C4-2B (cell line): ENCODE results near the gene AP3B2.

ENCODE experiments used
- H3K27ac ChIP-seq: fragments of 450-650 bp; 2 replicates; pipeline ENCODE4 v1.5.1; 2017
- CTCF ChIP-seq: fragments of 450-650 bp; conservative IDR thresholded peaks from 2 replicates; pipeline ENCODE4 v1.5.1; 2017; ENCODE audit warnings: mild to moderate bottlenecking
- ZFX ChIP-seq: fragments of 450-650 bp; IDR thresholded peaks from 2 replicates; pipeline ENCODE4 v1.6.1; 2017

Gene AP3B2

DNA sequence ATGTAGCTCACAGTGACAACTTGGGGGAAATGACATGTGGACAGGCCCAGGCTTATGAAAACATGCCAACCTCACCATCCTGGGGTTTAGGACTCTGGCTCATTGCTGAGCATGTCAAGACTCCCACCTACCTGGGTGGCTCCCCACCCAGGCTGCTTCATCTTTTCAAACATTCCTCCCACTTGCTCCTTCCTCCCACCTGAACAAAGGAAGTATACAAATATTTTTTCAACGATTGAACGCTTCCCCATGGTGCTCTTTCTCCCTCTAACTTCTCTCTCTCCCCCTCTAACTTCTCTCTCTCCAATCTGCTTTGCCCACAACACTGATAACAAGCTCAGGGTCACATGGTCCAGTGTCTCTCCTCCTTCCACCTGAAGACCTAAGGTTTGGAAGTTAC lies 34.8 kb downstream of the AP3B2 start:
- H3K27ac ChIP-seq, result no peak overlapping the region
- no peak for TF ChIP-seq ZFX
- TF ChIP-seq CTCF, result no peak

DNA sequence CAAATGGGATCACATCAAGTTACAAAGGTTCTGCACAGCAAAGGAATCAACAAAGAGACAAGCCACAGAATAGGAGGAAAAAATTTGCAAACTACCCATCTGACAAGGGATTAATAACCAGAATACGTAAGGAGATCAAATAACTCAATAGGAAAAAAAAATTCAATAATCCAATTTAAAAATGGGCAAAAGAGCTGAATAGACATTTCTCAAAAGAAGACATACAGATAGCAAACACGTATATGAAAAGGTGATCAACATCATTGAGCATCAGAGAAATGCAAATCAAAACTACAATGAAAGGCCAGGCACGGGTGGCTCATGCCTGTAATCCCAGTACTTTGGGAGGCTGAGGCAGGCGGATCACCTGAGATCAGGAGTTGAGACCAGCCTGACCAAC lies 39.0 kb downstream of the AP3B2 start:
- TF ChIP-seq CTCF, result no peak
- no peak for TF ChIP-seq ZFX

DNA sequence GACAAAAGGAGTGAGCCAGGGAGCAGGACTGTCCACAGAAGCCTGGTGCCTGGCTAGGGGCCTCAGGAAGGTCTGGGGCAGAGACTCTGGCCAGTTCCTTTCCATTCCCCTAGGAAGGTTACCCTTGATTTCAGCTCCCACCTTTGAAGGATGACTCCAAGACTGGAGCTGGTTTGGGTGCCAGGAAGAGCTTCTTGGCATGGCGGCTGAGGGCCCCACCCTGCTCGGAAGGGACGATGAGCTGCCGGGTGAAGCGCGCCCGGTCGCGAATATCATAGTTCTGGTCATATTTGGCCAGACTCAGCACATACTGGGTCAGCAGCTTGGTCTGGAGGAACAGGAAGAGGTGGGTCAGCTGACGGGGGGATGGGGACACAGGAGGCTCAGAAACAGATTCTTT lies 43.1 kb downstream of the AP3B2 start:
- no peak for TF ChIP-seq ZFX
- TF ChIP-seq CTCF, result no peak

More for the DNA sequence above, 39.0 kb downstream of the AP3B2 start:
- H3K27ac ChIP-seq, result no peak overlapping the region

GRCh38 chr15:82664021-82664420 lies 45.7 kb downstream of the AP3B2 start:
- H3K27ac ChIP-seq, result no peak overlapping the region
- TF ChIP-seq CTCF (no peak), ZFX (no peak)

More for the DNA sequence above, 43.1 kb downstream of the AP3B2 start:
- no peak overlapping the region for H3K27ac ChIP-seq

GRCh38 chr15:82663186-82663600 lies 46.5 kb downstream of the AP3B2 start:
- TF ChIP-seq CTCF, result no peak
- no peak for TF ChIP-seq ZFX
- H3K27ac ChIP-seq, result no peak overlapping the region

GRCh38 chr15:82662641-82663040 lies 47.0 kb downstream of the AP3B2 start:
- no peak overlapping the region for H3K27ac ChIP-seq
- TF ChIP-seq CTCF, result no peak
- no peak for TF ChIP-seq ZFX

DNA sequence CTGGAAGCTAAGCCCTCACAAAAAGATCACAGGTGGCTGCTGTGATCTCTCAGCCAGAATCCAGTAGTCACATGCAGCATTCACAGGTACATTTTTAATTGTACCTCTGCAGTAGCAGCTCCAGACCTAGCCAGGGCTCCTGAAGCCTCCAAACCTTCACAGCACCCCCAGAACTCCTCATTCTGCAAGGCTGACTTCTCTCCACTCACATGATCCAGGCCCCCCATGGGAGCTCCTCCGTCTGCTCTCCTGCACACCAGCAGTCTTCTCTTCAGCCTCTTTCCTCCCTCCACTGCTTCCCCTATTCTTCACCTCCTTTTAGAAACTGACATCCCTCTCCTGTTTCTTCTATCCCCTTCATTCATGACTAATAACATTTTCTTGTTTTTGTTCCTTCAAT lies 49.3 kb downstream of the AP3B2 start:
- no peak overlapping the region for H3K27ac ChIP-seq
- TF ChIP-seq ZFX (no peak), CTCF (no peak)
